HepG2 (cell line): Measurements from ENCODE around the gene PMM2. TPM values are rescaled to one million over a fixed set of nuclear protein-coding genes. Genes with fewer than 3 reads are reported as not detected.

ENCODE experiments used
- HHEX ChIP-seq: IDR thresholded peaks from 2 replicates; pipeline ENCODE4 v1.6.1; 2016; ENCODE audit warnings: control low read depth
- HNRNPUL1 ChIP-seq: fragments of 200-400 bp; formaldehyde crosslinking; IDR thresholded peaks from 2 replicates; pipeline ENCODE4 v1.6.1; 2017; ENCODE audit warnings: low read depth, mild to moderate bottlenecking, low read length, moderate library complexity
- HOXA9 ChIP-seq: sonication (generic); formaldehyde crosslinking; IDR thresholded peaks from 2 replicates; pipeline ENCODE4 v1.8.1; 2022; ENCODE audit warnings: missing genetic modification reagents, mild to moderate bottlenecking, moderate library complexity, borderline replicate concordance
- HOXD1 ChIP-seq: sonication (generic); formaldehyde crosslinking; IDR thresholded peaks from 2 replicates; pipeline ENCODE4 v1.5.0; 2020; ENCODE audit warnings: missing genetic modification reagents
- KLF16 ChIP-seq, 2 experiments: sonication (generic) in 1 of 2; formaldehyde crosslinking in 1 of 2; IDR thresholded peaks; 2 replicates each; pipeline versions ENCODE4 v1.6.1 to v1.8.0; 2016 to 2023; ENCODE audit warnings: missing genetic modification reagents in 2 of 2, missing compliant biosample characterization in 1 of 2
- TAF15 ChIP-seq: fragments of 200-400 bp; formaldehyde crosslinking; IDR thresholded peaks from one replicate; pipeline ENCODE4 v1.6.1; 2018; ENCODE audit warnings: mild to moderate bottlenecking, low read depth, low read length; ENCODE audit not compliant: poor library complexity, severe bottlenecking
- TCF12 ChIP-seq, 2 experiments: fragments of 450-650 bp in 1 of 2; sonication (generic) in 1 of 2; formaldehyde crosslinking in 1 of 2; IDR thresholded peaks; 2 replicates each; pipeline versions ENCODE4 v1.6.1 to v1.8.0; 2017 to 2022; ENCODE audit warnings: antibody characterized with exemption in 1 of 2, mild to moderate bottlenecking in 1 of 2, missing genetic modification reagents in 1 of 2, moderate library complexity in 1 of 2
- XBP1 ChIP-seq: sonication (generic); formaldehyde crosslinking; IDR thresholded peaks from 2 replicates; pipeline ENCODE4 v1.5.0; 2020; ENCODE audit warnings: missing genetic modification reagents
- ZNF451 ChIP-seq: sonication (generic); formaldehyde crosslinking; IDR thresholded peaks from 2 replicates; pipeline ENCODE4 v1.5.0; 2020; ENCODE audit warnings: mild to moderate bottlenecking, missing genetic modification reagents
- ZNF678 ChIP-seq: sonication (generic); formaldehyde crosslinking; IDR thresholded peaks from 2 replicates; pipeline ENCODE4 v1.4.0; 2020; ENCODE audit warnings: mild to moderate bottlenecking, missing genetic modification reagents
- polyA plus RNA-seq, 8 experiments: library from polyadenylated mRNA; depleted of rRNA in 3 of 8; stranded (reverse) in 7 of 8; unstranded in 1 of 8; fragments of >200 nt; fragmentation: Illumina TruSeq in 4 of 8; extraction: Trizol in 4 of 8; gene quantifications; 2 replicates each; pipeline versions ENCODE4 v1.2.1 to v1.2.3, GENCODE V29; 2011 to 2016; ENCODE audit warnings: low read depth in 4 of 8, missing spikeins in 1 of 8, mixed read lengths in 1 of 8; ENCODE audit not compliant: insufficient read depth in 1 of 8
- total RNA-seq, 5 experiments: library from RNA; depleted of rRNA; stranded (reverse); fragments of >200 nt; fragmentation: Illumina TruSeq; extraction: Trizol; gene quantifications; 2 replicates each; pipeline ENCODE4 v1.2.3, GENCODE V29; 2016; ENCODE audit warnings: low read depth in 1 of 5
- TF ChIP-seq, protein P1 (sequence below): sonication (generic); formaldehyde crosslinking; IDR thresholded peaks from one replicate; pipeline ENCODE4 v1.5.1; 2020; ENCODE audit warnings: mild to moderate bottlenecking, missing genetic modification reagents; ENCODE audit errors: not compliant biosample characterization
- TF ChIP-seq, protein P2 (sequence below): sonication (generic); formaldehyde crosslinking; IDR thresholded peaks from 2 replicates; pipeline ENCODE4 v1.4.0; 2020; ENCODE audit warnings: missing genetic modification reagents, mild to moderate bottlenecking, borderline replicate concordance
- TF ChIP-seq, protein P3 (sequence below): sonication (generic); formaldehyde crosslinking; IDR thresholded peaks from 2 replicates; pipeline ENCODE4 v1.8.1; 2023; ENCODE audit warnings: mild to moderate bottlenecking, missing genetic modification reagents

Gene PMM2
- total and polyA plus RNA-seq, 2 of the 13 experiments (the other 11 are each of a cell fraction or from before 2014, with no cell fraction given): 52.2 to 93.7 TPM

DNA sequence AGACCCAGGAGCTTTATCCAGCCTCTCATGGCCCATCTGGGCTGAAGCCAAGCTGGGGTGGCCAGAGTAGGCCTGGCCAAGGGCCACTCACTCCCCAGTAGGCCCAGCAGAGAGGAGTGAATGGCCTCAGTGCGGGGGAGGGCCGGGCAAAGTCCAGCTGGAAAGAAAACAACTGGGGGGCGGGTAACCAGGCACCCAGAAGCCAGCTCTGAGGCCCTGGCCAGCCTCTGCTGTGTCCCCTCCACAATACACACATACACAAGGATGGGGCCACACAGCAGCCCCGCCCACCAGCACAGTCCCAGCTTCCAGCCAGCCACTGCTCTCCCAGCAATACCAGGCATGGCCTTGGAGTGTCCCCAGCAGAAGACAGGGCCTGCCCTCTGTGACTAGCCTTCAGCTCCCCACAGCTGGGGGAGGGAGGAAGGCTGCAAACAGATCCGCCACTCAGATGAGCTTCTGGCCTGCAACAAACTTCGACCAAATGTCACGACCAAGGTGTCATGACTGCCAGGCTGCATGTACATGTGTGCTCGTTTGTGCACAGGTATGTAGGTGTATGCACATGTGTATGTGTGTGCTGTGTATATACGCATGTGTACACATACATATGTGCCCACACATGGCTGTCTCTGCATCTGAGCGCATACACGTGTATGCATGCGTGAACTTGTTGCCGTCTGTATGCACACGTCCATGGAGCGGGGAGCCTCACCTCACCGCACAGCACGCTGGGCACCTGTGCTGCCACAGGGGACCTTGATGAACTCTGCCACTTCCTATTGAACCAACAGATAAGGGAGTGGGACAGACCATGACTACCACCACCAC is 66.2 kb downstream of the PMM2 start (continued):
- TF ChIP-seq, protein P1, sequence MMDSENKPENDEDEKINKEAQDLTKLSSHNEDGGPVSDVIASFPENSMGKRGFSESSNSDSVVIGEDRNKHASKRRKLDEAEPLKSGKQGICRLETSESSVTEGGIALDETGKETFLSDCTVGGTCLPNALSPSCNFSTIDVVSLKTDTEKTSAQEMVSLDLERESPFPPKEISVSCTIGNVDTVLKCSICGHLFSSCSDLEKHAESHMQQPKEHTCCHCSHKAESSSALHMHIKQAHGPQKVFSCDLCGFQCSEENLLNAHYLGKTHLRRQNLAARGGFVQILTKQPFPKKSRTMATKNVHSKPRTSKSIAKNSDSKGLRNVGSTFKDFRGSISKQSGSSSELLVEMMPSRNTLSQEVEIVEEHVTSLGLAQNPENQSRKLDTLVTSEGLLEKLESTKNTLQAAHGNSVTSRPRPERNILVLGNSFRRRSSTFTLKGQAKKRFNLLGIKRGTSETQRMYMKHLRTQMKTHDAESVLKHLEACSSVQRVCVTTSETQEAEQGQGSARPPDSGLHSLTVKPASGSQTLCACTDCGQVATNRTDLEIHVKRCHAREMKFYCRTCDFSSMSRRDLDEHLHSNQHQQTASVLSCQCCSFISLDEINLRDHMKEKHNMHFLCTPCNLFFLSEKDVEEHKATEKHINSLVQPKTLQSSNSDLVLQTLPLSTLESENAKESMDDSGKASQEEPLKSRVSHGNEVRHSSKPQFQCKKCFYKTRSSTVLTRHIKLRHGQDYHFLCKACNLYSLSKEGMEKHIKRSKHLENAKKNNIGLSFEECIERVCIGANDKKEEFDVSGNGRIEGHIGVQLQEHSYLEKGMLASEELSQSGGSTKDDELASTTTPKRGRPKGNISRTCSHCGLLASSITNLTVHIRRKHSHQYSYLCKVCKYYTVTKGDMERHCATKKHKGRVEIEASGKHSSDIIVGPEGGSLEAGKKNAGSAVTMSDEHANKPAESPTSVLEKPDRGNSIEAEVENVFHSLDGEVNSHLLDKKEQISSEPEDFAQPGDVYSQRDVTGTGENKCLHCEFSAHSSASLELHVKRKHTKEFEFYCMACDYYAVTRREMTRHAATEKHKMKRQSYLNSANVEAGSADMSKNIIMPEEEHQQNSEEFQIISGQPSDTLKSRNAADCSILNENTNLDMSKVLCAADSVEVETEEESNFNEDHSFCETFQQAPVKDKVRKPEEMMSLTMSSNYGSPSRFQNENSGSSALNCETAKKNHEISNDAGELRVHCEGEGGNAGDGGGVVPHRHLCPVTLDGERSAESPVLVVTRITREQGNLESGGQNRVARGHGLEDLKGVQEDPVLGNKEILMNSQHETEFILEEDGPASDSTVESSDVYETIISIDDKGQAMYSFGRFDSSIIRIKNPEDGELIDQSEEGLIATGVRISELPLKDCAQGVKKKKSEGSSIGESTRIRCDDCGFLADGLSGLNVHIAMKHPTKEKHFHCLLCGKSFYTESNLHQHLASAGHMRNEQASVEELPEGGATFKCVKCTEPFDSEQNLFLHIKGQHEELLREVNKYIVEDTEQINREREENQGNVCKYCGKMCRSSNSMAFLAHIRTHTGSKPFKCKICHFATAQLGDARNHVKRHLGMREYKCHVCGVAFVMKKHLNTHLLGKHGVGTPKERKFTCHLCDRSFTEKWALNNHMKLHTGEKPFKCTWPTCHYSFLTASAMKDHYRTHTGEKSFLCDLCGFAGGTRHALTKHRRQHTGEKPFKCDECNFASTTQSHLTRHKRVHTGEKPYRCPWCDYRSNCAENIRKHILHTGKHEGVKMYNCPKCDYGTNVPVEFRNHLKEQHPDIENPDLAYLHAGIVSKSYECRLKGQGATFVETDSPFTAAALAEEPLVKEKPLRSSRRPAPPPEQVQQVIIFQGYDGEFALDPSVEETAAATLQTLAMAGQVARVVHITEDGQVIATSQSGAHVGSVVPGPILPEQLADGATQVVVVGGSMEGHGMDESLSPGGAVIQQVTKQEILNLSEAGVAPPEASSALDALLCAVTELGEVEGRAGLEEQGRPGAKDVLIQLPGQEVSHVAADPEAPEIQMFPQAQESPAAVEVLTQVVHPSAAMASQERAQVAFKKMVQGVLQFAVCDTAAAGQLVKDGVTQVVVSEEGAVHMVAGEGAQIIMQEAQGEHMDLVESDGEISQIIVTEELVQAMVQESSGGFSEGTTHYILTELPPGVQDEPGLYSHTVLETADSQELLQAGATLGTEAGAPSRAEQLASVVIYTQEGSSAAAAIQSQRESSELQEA (CRISPR knock-in tag): peak; percentile 20
- peak; percentile 94; the same call in 1 of the 2 replicates for TF ChIP-seq HOXD1 (CRISPR knock-in tag)
- TF ChIP-seq ZNF678 (CRISPR knock-in tag): peak; percentile 77; the same call in 1 of the 2 replicates
- TF ChIP-seq, protein P2, sequence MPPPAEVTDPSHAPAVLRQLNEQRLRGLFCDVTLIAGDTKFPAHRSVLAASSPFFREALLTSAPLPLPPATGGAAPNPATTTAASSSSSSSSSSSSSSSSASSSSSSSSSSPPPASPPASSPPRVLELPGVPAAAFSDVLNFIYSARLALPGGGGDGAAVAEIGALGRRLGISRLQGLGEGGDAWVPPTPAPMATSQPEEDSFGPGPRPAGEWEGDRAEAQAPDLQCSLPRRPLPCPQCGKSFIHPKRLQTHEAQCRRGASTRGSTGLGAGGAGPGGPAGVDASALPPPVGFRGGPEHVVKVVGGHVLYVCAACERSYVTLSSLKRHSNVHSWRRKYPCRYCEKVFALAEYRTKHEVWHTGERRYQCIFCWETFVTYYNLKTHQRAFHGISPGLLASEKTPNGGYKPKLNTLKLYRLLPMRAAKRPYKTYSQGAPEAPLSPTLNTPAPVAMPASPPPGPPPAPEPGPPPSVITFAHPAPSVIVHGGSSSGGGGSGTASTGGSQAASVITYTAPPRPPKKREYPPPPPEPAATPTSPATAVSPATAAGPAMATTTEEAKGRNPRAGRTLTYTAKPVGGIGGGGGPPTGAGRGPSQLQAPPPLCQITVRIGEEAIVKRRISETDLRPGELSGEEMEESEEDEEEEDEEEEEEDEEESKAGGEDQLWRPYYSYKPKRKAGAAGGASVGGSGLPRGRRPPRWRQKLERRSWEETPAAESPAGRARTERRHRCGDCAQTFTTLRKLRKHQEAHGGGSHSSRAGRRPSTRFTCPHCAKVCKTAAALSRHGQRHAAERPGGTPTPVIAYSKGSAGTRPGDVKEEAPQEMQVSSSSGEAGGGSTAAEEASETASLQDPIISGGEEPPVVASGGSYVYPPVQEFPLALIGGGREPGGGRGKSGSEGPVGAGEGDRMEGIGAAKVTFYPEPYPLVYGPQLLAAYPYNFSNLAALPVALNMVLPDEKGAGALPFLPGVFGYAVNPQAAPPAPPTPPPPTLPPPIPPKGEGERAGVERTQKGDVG (CRISPR knock-in tag): peak; percentile 99
- peak in 1 of 2 experiments; percentile 98; a peak in 2 of 4 replicates for TF ChIP-seq KLF16 (CRISPR knock-in tag; IDR thresholded peaks at IDR 0.05)
- TF ChIP-seq, protein P3, sequence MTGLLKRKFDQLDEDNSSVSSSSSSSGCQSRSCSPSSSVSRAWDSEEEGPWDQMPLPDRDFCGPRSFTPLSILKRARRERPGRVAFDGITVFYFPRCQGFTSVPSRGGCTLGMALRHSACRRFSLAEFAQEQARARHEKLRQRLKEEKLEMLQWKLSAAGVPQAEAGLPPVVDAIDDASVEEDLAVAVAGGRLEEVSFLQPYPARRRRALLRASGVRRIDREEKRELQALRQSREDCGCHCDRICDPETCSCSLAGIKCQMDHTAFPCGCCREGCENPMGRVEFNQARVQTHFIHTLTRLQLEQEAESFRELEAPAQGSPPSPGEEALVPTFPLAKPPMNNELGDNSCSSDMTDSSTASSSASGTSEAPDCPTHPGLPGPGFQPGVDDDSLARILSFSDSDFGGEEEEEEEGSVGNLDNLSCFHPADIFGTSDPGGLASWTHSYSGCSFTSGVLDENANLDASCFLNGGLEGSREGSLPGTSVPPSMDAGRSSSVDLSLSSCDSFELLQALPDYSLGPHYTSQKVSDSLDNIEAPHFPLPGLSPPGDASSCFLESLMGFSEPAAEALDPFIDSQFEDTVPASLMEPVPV (CRISPR knock-in tag): peak; percentile 98
- no peak for TF ChIP-seq HNRNPUL1
- no peak for TF ChIP-seq TCF12 (IDR thresholded peaks at IDR 0.05)
- peak; percentile 84; the same call in 1 of the 2 replicates for TF ChIP-seq TCF12 (CRISPR knock-in tag; IDR thresholded peaks at IDR 0.05)
- TF ChIP-seq HHEX: 0 out of 2 replicates have a peak, but pooled peaks have one; percentile 6
- peak; percentile 89 for TF ChIP-seq TAF15
- TF ChIP-seq HOXA9 (CRISPR knock-in tag): peak; percentile 99
- peak; percentile 58; the same call in 1 of the 2 replicates for TF ChIP-seq ZNF451 (CRISPR knock-in tag)
- no peak; the same call in 1 of the 2 replicates for TF ChIP-seq XBP1 (CRISPR knock-in tag)
